Measurements from ENCODE around the gene TMEM217.
"Not testable (repeated sequence)": the region's sequence is repeated elsewhere in the genome, so short reads cannot be mapped to it uniquely, and the experiment has no call there.

TMEM217 gene

GRCh38 chr6:37209461-37210205, 48.3 kb downstream of the TMEM217 start:
- no peak for FAIRE-seq

GRCh38 chr6:37208793-37209192, 49.2 kb downstream of the TMEM217 start:
- no peak for FAIRE-seq

GRCh38 chr6:37207903-37208456, 50.0 kb downstream of the TMEM217 start:
- no peak for FAIRE-seq

DNA sequence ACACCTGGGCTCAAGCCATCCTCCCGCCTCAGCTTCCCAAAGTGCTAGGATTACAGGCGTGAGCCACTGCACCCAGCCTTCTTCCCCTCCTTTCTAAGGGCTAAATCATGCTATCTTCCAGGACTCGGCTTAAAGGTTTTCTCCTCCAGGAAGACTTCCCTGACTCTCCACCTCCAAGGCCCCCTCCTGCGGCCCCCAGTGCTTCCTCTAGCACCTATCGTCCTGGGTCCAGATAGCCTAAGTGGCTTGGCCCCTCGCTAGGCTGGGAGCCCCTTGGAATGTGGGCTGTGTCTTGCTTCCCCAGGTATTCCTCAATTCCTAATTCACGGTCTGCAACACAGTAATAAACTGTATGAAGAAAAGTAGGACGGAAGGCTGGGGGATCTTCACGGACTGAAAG, 51.3 kb downstream of the TMEM217 start:
- no peak for FAIRE-seq

DNA sequence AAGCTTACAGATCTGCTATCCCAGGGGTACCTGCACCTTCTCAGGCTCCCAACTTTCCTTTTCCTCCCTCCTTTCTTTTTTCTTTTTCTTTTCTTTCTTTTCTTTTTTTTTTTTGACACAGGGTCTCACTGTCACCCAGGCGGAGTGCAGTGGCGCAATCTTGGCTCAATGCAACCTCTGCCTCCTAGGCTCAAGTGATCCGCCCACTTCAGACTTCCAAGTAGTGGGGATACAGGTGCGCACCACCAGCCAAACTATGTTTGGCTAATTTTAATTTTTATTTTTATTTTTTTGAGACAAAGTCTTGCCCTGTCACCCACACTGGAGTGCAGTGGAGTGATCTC, 52.0 kb downstream of the TMEM217 start:
- no peak for FAIRE-seq

DNA sequence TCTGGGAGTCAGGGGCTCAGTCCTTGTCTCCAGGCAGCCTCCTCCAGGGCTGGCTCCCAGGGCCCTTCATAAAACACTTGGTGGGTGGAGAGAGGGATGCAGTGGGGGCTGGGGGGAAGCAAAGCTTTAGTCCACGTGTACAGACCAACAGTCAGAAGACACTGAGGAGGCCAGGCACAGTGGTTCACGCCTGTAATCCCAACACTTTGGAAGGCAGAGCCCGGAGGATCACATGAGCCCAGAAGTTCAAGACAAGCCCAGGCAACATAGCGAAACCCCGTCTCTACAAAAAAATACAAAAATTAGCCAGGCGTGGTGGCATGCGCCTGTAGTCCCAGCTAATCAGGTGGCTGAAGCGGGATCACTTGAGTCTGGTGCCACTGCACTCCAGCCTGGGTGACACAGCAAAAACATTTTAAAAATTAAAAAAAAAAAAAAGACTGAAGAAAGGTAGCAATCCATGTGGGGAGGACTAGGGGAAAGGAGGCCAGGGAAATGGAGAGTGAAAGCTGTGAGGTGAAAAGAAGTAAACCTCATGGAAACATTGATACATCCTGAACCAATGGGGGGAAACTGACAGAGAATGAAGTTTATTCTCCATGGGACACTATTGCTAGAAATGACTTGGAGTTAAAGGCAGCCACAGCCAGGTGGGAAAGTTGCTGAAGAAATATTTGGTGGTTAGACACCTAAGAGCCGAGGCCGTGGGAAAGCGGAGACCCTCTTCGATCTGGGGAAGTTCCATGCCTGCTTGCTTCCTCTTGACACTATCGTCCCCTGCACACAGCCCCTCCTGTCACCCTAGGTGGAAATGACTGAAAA, 52.6 kb downstream of the TMEM217 start:
- FAIRE-seq: no peak

DNA sequence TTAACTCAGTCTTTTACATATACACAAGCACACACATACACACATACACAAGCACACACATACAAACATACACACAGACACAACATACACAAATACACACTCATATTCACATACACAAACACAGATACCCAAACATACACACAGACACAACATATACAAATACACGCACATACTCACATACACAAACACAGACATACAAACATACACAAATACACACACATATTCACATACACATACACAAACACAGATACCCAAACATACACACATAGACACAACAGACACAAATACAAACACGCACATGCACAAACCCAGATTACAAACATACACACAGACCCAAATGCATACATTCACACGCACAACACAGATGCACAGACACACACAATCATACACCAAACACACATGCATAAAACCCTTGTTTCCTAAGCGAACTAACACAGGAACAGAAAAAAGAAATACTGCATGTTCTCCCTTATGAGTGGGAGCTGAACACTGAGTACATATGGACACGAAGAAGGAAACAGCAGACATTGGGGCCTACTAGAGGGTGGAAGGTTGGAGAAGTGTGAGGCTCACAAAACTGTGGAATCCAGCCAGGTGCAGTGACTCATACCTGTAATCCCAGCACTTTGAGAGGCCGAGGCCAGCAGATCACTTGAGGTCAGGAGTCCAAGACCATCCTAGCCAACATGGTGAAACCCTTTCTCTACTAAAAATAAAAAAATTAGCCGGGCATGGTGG, 53.8 kb downstream of the TMEM217 start:
- FAIRE-seq: no peak

GRCh38 chr6:37202788-37203491, 55.0 kb downstream of the TMEM217 start:
- FAIRE-seq: no peak

DNA sequence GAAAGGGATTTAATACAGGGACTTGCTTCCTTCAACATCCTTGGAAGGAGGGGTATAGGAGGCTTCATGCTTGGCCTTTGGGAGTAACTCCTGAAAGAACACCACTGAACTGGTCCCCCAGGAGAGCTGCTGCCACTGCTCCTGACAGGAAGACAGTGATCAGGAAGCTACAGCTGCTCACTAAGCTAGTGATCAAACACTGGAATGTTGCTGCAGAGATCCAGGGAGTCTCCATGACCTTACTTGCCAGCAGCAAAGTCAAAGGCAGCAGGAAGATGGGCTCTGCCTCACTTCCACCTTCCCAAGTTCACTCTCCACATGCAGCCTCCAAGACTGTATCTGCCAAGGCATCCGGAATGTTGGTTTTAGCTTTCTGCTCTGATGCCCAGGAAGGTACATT, 56.2 kb downstream of the TMEM217 start:
- FAIRE-seq: no peak

GRCh38 chr6:37200085-37200484, 57.9 kb downstream of the TMEM217 start:
- FAIRE-seq: no peak

DNA sequence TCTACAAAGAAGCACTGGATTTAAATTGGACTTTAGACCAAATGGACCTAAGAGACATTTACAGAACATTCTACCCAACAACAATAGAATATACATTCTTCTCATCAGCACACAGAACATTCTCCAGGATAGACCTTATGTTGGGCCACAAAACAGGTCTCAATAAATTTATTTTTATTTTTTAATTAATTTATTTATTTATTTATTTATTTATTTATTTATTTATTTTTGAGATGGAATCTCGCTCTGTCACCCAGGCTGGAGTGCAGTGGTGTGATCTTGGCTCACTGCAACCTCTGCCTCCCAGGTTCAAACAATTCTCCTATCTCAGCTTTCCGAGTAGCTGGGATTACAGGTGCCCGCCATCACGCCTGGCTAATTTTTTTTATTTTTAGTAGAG, 61.5 kb downstream of the TMEM217 start:
- not testable (repeated sequence) for FAIRE-seq

DNA sequence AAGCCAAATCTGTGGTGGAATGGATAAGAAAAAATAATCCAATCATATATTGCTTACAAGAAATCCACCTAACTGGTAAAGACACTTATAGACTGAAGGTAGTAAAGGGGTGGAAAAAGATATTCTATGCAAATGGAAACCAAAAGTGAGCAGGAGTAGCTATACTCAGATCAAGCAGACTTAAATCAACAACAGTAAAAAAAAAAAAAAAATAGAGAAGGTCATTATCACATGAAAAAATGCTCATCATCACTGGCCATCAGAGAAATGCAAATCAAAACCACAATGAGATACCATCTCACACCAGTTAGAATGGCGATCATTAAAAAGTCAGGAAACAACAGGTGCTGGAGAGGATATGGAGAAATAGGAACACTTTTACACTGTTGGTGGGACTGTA, 63.1 kb downstream of the TMEM217 start:
- FAIRE-seq: not testable (repeated sequence)

GRCh38 chr6:37192666-37193065, 65.3 kb downstream of the TMEM217 start:
- FAIRE-seq: no peak

DNA sequence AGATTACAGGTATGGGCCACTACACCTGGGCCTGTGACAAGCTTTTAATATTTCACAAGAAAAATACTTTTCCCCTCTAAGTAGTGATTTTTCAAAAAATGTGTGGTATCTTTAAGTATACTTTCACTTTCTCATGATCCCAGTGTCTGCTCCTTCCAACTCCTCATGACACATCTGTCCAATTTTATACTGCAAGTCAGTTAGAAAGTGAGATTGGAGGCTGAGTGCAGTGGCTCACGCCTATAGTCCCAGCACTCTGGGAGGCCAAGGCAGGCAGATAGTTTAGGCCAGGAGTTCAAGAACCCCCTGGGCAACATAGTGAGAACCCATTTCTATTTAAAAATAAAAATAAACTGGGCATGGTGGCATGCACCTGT, 67.8 kb downstream of the TMEM217 start:
- no peak for FAIRE-seq

GRCh38 chr6:37188962-37189510, 68.9 kb downstream of the TMEM217 start:
- FAIRE-seq: no peak

DNA sequence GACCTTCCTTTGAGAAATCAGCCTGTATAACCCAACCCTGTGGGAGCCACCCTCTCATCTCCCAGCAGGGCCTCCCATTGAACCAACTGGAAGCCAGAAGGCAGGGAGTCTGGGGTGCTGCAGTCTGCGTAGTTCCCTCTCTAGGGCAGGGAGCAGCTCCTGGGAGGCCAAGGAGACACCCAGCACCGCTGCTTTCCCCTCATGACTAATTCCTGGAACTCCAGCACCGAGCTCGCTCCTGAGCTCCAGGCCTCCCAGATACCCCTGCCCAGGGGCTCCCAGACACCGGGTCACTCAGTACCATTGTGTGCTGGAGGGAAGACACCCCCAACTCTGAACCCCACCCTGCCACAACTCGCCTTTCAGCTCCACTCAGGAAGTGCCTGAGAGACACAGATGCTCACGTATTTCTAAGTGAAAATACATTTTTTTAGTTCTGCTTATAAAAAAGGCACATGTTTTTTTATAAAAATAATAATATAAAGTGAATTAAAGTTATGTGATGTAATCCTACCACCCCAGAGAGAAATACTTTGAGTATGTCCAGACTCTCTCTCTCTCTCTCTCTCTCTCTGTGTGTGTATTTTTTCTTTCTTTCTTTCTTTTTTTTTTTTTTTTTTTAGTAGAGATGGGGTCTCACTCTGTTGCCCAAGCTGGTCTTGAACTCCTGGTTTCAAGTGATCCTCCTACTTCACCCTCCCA, 70.5 kb downstream of the TMEM217 start:
- FAIRE-seq: no peak

DNA sequence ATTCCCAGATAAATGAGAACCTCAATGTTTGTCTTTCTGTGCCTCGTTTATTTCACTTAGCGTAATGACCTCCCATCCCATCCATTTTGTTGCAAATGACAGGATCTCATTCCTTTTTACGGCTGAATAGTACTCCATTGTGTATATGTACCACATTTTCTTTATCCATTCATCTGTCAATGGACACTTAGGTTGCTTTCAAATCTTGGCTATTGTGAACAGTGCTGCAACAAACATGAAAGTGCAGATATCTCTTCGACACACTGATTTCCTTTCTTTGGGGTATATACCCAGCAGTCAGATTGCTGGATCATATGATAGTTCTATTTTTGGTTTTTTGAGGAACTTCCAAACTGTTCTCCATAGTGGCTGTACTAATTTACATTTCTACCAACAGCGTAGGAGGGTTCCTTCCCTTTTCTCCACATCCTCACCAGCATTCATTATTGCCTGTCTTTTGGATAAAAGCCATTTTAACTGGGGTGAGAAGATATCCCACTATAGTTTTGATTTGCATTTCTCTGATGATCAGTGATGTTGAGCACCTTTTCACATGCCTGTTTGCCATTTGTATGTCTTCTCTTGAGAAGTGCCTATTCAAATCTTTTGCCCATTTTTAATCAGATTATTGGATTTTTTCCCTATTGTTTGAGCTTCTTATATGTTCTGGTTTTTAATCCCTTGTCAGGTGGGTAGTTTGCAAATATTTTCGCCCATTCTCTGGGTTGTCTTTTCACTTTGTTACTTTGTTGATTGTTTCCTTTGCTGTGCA, 71.8 kb downstream of the TMEM217 start:
- not testable (repeated sequence) for FAIRE-seq

GRCh38 chr6:37182736-37183590, 75.0 kb downstream of the TMEM217 start:
- FAIRE-seq: no peak

GRCh38 chr6:37180610-37181009, 77.3 kb downstream of the TMEM217 start:
- not testable (repeated sequence) for FAIRE-seq

DNA sequence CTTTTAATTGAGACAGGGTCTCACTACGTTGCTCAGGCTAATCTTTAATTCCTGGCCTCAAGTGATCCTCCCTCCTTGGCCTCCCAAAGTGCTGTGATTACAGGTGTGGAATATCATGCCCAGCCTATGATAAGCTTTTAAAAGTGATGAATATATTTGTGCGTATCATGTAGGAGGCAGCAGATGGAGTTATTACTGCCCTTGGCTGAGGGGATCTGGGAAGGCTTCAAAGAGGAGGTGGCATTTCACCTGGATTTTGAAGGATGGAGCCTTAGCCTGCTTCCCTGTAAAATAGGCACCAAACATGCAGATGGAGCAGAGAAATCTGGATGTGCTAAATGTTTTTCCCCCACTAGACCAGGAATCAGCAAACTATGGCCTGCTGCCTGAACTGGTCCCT, 77.9 kb downstream of the TMEM217 start:
- FAIRE-seq: no peak

Measured in A204.1 (cell line).